Measurements from ENCODE around the gene GTPBP3. TPM values are rescaled to one million over a fixed set of nuclear protein-coding genes. Genes with fewer than 3 reads are reported as not detected.

The GTPBP3 gene
- total RNA-seq, 1 donor from 2014 or later, result 28.9 TPM

DNA sequence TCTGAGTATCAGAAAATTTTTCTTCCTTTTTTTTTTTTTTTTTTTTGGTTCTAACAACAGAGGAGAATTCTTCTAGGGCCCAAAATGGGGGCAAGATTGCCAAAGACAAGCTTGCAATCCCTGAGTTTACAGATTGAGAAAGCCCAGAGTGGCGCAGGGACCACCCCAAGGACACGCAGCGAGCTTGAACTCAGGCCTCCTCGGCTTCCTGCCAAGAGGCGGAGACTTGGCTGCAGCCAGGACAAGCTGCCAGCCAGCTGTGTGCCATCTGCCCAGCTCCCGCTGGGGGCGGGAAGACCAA is 32.2 kb upstream of the GTPBP3 start:
- Mint-ChIP-seq H3K4me1 (ENCODE audit: unreplicated experiment) (peaks cover 37% of the 10 kb centered on the region), H3K9me3 (ENCODE audit: unreplicated experiment) (no peaks in the 10 kb centered on the region), H3K27ac (ENCODE audit: unreplicated experiment) (peak overlapping the region; percentile 88), H3K36me3 (ENCODE audit: unreplicated experiment) (no peaks in the 10 kb centered on the region), H3K4me3 (ENCODE audit: unreplicated experiment) (peak overlapping the region; percentile 85), H3K27me3 (ENCODE audit: unreplicated experiment) (no peaks in the 10 kb centered on the region)
- no peak for DNase-seq (ENCODE audit: extremely low spot score, unreplicated experiment)
- TF ChIP-seq, protein P1, sequence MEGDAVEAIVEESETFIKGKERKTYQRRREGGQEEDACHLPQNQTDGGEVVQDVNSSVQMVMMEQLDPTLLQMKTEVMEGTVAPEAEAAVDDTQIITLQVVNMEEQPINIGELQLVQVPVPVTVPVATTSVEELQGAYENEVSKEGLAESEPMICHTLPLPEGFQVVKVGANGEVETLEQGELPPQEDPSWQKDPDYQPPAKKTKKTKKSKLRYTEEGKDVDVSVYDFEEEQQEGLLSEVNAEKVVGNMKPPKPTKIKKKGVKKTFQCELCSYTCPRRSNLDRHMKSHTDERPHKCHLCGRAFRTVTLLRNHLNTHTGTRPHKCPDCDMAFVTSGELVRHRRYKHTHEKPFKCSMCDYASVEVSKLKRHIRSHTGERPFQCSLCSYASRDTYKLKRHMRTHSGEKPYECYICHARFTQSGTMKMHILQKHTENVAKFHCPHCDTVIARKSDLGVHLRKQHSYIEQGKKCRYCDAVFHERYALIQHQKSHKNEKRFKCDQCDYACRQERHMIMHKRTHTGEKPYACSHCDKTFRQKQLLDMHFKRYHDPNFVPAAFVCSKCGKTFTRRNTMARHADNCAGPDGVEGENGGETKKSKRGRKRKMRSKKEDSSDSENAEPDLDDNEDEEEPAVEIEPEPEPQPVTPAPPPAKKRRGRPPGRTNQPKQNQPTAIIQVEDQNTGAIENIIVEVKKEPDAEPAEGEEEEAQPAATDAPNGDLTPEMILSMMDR (IDR thresholded peaks at IDR 0.05), result no peak

DNA sequence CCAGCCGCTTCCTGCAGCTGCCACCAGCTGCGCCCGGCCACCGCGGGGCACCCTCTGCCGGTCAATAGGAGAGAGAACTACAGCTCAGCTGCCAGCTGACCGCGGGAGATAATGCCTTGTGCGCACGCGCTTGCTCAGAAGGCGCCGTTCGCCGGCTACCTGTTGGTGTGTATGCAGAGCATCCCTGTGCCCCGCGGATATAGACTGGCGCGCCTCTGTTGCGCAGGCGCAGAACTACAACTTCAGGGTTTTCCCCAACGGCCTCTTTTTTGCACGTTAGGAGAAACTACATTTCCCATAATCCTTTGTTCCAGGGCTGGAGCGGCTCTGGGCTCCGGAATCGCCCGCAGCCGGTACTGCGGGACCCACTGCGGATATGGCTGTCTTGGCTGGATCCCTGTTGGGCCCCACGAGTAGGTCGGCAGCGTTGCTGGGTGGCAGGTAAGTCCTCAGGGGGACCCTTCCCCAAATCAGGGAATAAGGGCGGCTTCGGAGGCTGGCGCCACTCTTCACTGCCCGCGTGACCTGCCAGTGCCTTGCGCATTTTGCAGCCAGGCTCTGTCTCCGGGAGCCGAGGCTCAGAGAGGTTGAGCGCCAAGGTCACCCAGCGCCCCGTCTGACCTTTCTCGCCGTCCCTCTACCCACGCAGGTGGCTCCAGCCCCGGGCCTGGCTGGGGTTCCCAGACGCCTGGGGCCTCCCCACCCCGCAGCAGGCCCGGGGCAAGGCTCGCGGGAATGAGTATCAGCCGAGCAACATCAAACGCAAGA is 31.7 kb upstream of the GTPBP3 start, which contains the start of gene MRPL34:
Gene MRPL34 (plus strand): TSS at position 356 of the 768 bp plus-strand sequence. CDS start 21 bp downstream, at position 377.
- Mint-ChIP-seq H3K36me3 (ENCODE audit: unreplicated experiment) (no peaks in the 10 kb centered on the region), H3K4me1 (ENCODE audit: unreplicated experiment) (peaks cover 42% of the 10 kb centered on the region), H3K4me3 (ENCODE audit: unreplicated experiment) (peak within 1 kb of the TSS; percentile 85), H3K27me3 (ENCODE audit: unreplicated experiment) (no peaks in the 10 kb centered on the region), H3K9me3 (ENCODE audit: unreplicated experiment) (no peaks in the 10 kb centered on the region), H3K27ac (ENCODE audit: unreplicated experiment) (peak within 1 kb of the TSS; percentile 88)
- TF ChIP-seq, protein P1 (IDR thresholded peaks at IDR 0.05), result peak; percentile 77
- DNase-seq (ENCODE audit: extremely low spot score, unreplicated experiment), result peak; percentile 99

DNA sequence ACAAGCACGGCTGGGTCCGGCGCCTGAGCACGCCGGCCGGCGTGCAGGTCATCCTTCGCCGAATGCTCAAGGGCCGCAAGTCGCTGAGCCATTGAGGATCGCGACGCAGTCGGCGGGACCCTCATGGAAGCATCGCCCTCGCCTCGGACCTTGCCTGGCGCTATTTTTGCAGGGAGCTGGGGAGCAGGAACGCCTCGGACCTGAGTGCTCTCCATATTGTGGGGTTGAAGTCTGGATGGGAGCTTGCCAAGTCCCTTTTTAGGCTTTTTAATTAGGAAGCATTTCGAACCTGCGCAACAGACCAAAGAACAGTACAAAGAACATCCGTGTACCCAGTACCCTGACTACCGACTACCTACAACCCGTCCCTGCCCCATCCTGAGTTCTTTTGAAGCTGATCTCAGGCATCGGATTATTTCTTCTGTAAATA is 31.1 kb upstream of the GTPBP3 start:
- no peak for DNase-seq (ENCODE audit: extremely low spot score, unreplicated experiment)
- H3K36me3 Mint-ChIP-seq (ENCODE audit: unreplicated experiment), result no peaks in the 10 kb centered on the region
- peak overlapping the region; percentile 54 for H3K27ac Mint-ChIP-seq (ENCODE audit: unreplicated experiment)
- no peaks in the 10 kb centered on the region for H3K9me3 Mint-ChIP-seq (ENCODE audit: unreplicated experiment)
- TF ChIP-seq, protein P1 (IDR thresholded peaks at IDR 0.05), result no peak
- H3K4me3 Mint-ChIP-seq (ENCODE audit: unreplicated experiment), result peak overlapping the region; percentile 85
- H3K27me3 Mint-ChIP-seq (ENCODE audit: unreplicated experiment), result no peaks in the 10 kb centered on the region
- H3K4me1 Mint-ChIP-seq (ENCODE audit: unreplicated experiment), result peaks cover 48% of the 10 kb centered on the region

DNA sequence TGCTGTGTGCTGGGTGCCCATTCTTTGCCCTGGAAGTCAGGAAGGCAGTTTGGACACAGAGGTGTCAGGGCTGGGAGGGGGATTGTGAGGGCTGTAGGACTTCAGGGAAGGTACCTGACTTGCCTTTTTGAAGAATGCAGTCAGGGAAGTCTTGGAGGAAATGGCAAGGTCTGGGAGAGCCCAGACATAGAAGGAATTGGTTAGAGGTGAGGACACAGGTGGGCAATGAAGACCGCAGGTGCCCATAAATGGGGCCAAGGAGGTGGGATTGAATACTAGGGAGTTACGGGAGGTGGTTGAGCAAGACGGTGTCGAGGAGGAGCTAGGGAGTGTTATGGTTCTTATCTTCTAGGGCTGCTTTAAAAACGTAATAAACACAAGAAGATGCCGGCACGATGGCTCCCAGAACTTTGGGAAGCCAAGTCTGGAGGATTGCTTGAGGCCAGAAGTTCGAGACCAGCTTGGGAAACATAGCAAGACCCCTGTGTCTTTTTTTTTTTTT is 29.4 kb upstream of the GTPBP3 start:
- Mint-ChIP-seq H3K4me3 (ENCODE audit: unreplicated experiment) (peak overlapping the region; percentile 41), H3K9me3 (ENCODE audit: unreplicated experiment) (no peaks in the 10 kb centered on the region), H3K27me3 (ENCODE audit: unreplicated experiment) (no peaks in the 10 kb centered on the region), H3K36me3 (ENCODE audit: unreplicated experiment) (no peaks in the 10 kb centered on the region), H3K4me1 (ENCODE audit: unreplicated experiment) (peaks cover 58% of the 10 kb centered on the region), H3K27ac (ENCODE audit: unreplicated experiment) (no peak overlapping the region)
- no peak for DNase-seq (ENCODE audit: extremely low spot score, unreplicated experiment)
- TF ChIP-seq, protein P1 (IDR thresholded peaks at IDR 0.05), result no peak

DNA sequence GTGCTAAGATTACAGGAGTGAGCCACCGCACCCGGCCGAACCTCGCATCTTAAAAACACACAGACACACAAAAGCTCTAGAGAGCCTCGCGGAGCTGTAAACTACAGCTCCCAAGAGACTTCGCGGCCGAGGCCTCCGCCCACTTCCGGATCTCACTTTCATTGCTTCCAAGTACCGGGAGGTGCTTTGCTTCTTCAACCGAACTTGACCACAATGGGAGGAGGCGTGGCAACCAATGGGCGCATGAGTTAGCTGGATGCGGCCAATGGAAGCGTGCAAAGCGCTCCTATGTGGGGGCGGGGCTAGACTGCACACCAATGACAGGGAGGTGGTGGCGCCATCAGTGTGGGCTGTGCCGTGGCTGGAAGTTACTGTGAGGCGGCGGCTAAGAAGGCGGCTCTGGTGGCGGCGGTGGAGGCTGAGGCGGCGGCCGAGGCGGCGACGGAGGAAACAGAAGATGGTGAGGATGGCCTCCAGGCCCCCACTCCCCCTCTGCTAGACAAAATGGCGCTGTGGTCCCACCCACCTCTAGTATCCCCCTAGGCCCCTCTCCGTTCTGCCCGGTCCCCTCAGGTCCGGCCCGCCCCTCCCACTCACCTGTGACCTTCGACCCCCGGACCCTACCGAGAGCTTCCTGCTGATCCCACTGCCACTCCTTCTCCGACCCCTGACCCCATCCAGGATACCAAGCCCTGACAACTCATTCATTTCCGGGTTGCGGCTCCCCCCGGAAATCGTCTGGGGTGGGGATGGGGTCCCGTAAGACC is 28.0 kb upstream of the GTPBP3 start, which contains the start of gene DDA1:
Gene DDA1 (plus strand): TSS at position 366 of the 767 bp plus-strand sequence. CDS start 92 bp downstream, at position 458.
- TF ChIP-seq, protein P1 (IDR thresholded peaks at IDR 0.05), result no peak
- no peaks in the 10 kb centered on the region for H3K27me3 Mint-ChIP-seq (ENCODE audit: unreplicated experiment)
- peaks cover 52% of the 10 kb centered on the region for H3K4me1 Mint-ChIP-seq (ENCODE audit: unreplicated experiment)
- DNase-seq (ENCODE audit: extremely low spot score, unreplicated experiment), result peak; percentile 99
- H3K27ac Mint-ChIP-seq (ENCODE audit: unreplicated experiment), result peak within 1 kb of the TSS; percentile 83
- peak within 1 kb of the TSS; percentile 94 for H3K4me3 Mint-ChIP-seq (ENCODE audit: unreplicated experiment)
- H3K36me3 Mint-ChIP-seq (ENCODE audit: unreplicated experiment), result peaks cover 2% of the 10 kb centered on the region
- no peaks in the 10 kb centered on the region for H3K9me3 Mint-ChIP-seq (ENCODE audit: unreplicated experiment)
